MV-4-11 (cell line): ENCODE data around the gene RIC3.

ENCODE experiments used
- DNase-seq: peaks from one replicate; lab custom pipeline; 2025; lab: John Stamatoyannopoulos, UW

The RIC3 gene

GRCh38 chr11:8066911-8067455 is 101.8 kb downstream of the RIC3 start:
- DNase-seq = no peak

- no peak for DNase-seq
Measured at GRCh38 chr11:8066036-8066910, 102.6 kb downstream of the RIC3 start.

GRCh38 chr11:8065031-8065430 is 103.8 kb downstream of the RIC3 start:
- no peak for DNase-seq

- DNase-seq = no peak
Measured at GRCh38 chr11:8063324-8063723, 105.5 kb downstream of the RIC3 start.

GRCh38 chr11:8062781-8063257 is 106.0 kb downstream of the RIC3 start:
- no peak for DNase-seq

GRCh38 chr11:8061555-8062428 is 107.0 kb downstream of the RIC3 start:
- DNase-seq = no peak

GRCh38 chr11:8060801-8061554 is 107.8 kb downstream of the RIC3 start:
- DNase-seq = no peak

GRCh38 chr11:8060146-8060719 is 108.6 kb downstream of the RIC3 start:
- no peak for DNase-seq

- no peak for DNase-seq
Measured at GRCh38 chr11:8059571-8060011, 109.2 kb downstream of the RIC3 start.

- no peak for DNase-seq
Measured at GRCh38 chr11:8059030-8059429, 109.8 kb downstream of the RIC3 start.

GRCh38 chr11:8058216-8058615 is 110.6 kb downstream of the RIC3 start:
- no peak for DNase-seq

GRCh38 chr11:8056810-8057463 is 111.9 kb downstream of the RIC3 start:
- DNase-seq = peak; percentile 54
